ENCODE measurements around the gene B3GNT5.

GRCh38 chr3:183210862-183211341, 42.2 kb upstream of the B3GNT5 start:
- TF ChIP-seq GABPA (IDR thresholded peaks at IDR 0.05; ENCODE audit: low read depth), result 0 out of 2 replicates have a peak, but pooled peaks have one; percentile 15
- TF ChIP-seq CTCF (IDR thresholded peaks at IDR 0.05; ENCODE audit: insufficient read depth, low read length), result no peak

Measured in HL-60 (cell line).